Skeletal muscle satellite cell (primary cell): ENCODE data around the gene FA2H.

Experiments used
- H3K27me3 ChIP-seq: 2 replicates; pipeline ENCODE4 v1.7.0; 2013; ENCODE audit warnings: low read length; ENCODE audit not compliant: control insufficient read depth, insufficient read depth
- H3K36me3 ChIP-seq: 2 replicates; pipeline ENCODE4 v1.7.0; 2013; ENCODE audit warnings: mild to moderate bottlenecking, control low read depth, low read length; ENCODE audit not compliant: insufficient read depth
- H3K4me1 ChIP-seq: 2 replicates; pipeline ENCODE4 v1.7.0; 2013; ENCODE audit warnings: low read length; ENCODE audit not compliant: control insufficient read depth, insufficient read depth
- H3K4me2 ChIP-seq: 2 replicates; pipeline ENCODE4 v1.7.0; 2013; ENCODE audit warnings: mild to moderate bottlenecking, low read length
- H3K4me3 ChIP-seq: 2 replicates; pipeline ENCODE4 v1.7.0; 2013; ENCODE audit warnings: low read length
- H3K9ac ChIP-seq: 2 replicates; pipeline ENCODE4 v1.7.0; 2013; ENCODE audit warnings: mild to moderate bottlenecking, low read depth, low read length, moderate library complexity
- H3K9me3 ChIP-seq: replicated peaks from 2 replicates; pipeline ENCODE4 v1.7.0; 2013; ENCODE audit warnings: mild to moderate bottlenecking, control low read depth, low read length

FA2H gene

DNA sequence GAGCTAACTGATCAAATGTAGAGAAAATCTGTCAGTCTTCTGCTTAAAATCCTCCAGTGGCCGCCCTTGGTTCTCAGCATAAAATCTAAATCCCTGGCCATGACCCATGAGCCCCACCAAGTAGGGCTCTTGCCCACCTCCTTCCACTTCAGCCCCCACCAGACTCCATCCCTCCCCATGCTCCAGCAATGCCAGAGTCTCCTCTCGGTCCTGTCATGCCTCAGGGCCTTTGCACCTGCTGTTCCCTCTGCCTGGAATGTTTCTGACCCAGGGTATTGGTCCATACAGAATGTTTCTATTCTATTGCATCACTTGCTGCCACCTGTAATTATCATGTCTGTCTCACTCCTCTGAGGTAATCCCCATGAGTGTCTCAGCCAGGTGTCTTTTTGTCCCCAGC, 22.4 kb downstream of the FA2H start:
- Histone ChIP-seq H3K36me3 (no peaks in the 10 kb centered on the region), H3K4me1 (no peaks in the 10 kb centered on the region), H3K4me3 (no peak overlapping the region), H3K9ac (no peak overlapping the region), H3K9me3 (no peaks in the 10 kb centered on the region), H3K4me2 (no peak overlapping the region), H3K27me3 (peaks cover 65% of the 10 kb centered on the region)

DNA sequence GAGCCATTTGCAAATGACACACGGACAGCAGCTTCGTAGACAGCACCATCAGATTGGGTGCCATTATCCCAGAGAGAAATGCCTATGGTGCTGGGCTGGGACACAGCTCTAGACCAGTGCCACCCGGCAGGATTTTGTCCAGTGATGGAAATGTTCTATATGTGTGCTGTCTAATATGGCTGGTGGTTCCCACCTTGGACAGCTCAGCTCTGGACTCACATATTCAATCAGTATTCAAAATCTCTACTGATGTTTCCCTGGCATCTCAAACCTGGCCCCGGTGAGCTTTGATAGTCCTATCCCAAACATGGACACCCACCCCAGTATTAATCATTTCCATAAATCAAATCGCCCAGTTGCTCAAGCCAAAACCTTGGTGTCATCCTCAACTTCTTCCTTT, 23.0 kb downstream of the FA2H start:
- H3K4me3 ChIP-seq = no peak overlapping the region
- no peaks in the 10 kb centered on the region for H3K36me3 ChIP-seq
- no peaks in the 10 kb centered on the region for H3K9me3 ChIP-seq
- peaks cover 60% of the 10 kb centered on the region for H3K27me3 ChIP-seq
- H3K4me2 ChIP-seq = no peak overlapping the region
- H3K9ac ChIP-seq = no peak overlapping the region
- H3K4me1 ChIP-seq = no peaks in the 10 kb centered on the region

DNA sequence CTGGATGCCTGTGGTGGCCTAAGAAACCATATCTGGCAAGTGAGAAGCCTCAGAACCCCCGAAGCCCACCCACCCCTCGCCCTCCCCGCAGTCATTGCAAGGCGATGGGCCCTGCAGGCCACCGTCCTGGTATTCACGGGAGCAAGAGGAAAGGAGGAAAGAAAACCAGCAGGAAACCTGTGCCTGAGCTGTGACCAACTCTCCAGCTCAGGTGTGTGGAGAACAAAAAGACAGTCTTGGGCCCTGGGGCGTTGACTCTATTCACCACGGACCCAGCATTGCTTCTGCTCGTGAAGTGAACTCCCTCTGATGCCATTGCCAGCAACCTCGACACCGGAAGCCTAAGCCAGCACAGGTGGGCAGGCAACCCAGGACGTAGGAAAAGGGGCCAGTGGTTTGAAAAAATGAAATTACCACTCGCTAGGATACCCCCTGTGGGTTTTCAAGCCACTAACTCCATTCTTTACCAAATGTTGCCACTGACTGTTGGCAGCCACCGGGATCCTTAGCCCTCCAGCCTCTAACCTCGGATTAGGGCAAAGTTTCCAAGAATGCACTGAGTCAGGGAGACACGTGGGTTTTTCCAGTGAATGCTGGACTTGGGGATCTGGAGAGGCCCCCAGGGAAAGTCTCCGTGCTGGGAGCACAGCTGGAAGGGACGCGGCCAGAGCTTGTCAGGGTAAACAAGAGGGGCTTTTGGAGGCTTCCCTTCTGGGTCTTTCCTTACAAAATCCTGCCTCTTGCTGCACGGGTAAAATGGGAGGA, 25.1 kb downstream of the FA2H start:
- Histone ChIP-seq H3K27me3 (peaks cover 46% of the 10 kb centered on the region), H3K9me3 (no peaks in the 10 kb centered on the region), H3K36me3 (no peaks in the 10 kb centered on the region), H3K4me1 (no peaks in the 10 kb centered on the region), H3K4me3 (no peak overlapping the region), H3K9ac (no peak overlapping the region), H3K4me2 (no peak overlapping the region)

DNA sequence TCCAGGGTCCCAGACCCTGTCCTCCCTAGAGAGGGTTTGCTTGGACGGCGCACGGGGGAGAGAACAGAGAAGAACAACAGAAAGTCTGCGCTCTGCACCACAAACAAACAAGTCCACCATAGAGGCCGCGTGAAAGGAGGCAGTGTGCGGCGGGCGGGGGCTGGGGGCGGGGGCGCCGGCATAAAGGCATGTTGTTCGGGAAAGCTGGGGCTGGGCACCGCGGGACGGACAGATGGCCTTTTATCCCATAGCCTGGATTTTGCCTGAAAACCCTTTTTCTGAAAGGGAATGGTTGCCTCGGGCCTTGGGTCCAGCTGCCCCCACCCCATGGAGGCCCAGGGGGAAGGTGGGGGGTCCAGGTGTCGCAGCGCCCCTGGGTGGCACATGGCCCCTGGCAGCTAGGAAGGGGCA, 26.0 kb downstream of the FA2H start:
- H3K4me3 ChIP-seq = no peak overlapping the region
- H3K4me2 ChIP-seq = no peak overlapping the region
- no peak overlapping the region for H3K9ac ChIP-seq
- H3K9me3 ChIP-seq = no peaks in the 10 kb centered on the region
- peaks cover 6% of the 10 kb centered on the region for H3K4me1 ChIP-seq
- H3K36me3 ChIP-seq = no peaks in the 10 kb centered on the region
- peaks cover 46% of the 10 kb centered on the region for H3K27me3 ChIP-seq

DNA sequence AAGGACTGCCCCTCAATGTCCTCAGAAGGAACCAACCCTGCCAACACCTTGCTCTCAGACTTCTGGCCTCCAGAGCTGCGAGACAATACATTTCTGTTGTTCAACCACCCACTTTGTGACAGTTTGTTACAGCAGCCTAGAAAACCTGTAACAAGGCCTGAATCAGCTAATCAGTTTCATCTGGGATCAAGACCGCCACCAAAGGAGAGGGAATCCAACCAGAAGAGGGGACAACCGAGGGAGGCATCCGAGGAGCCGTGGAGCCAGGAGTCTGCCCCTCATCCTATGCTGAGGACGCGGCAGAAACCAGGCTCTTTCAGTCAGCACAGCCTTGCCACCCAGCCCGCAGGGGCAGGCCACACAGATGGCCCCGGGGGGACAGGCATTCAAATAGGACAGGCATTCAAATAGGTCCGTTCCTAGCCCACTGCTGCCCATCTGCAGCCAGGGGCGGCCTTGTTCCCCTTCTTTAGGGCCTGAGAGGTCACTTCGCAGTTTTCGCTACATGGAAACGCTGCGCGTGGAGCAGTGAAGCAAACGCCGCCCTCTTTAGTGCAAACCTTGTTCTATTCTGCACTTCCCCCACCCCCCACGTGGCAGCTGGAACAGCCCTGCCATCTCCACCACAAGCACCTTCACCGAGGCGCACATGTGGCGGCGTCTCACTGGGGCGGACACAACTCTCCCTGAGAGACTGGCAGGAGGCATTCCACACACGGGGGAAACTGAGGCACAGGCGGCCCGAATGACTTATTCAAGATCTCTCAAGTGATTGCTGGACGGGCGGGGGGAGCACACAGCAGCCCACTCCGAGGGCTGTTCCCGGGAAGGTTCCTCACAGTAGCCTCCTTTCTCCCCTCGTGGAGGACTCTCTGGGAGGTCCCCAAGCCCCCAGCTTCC, 26.7 kb downstream of the FA2H start:
- Histone ChIP-seq H3K4me3 (no peak overlapping the region), H3K36me3 (no peaks in the 10 kb centered on the region), H3K9ac (no peak overlapping the region), H3K27me3 (peaks cover 44% of the 10 kb centered on the region), H3K4me2 (no peak overlapping the region), H3K9me3 (no peaks in the 10 kb centered on the region), H3K4me1 (peaks cover 13% of the 10 kb centered on the region)

DNA sequence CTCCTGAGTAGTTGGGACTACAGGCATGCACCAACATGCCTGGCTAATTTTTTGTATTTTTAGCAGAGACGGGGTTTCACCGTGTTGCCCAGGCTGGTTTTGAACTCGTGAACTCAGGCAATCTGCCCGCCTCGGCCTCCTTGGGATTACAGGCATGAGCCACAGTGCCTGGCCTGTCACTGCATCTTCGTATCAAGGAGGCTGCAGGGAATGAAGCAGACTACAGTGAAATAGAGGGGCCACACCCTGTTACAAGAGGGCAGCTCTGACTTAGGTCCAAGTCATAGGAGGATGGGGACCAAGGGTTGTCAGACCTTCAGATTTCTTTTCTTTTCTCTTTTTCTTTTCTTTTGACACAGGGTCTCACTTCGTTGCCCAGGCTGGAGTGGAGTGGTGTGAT, 28.7 kb downstream of the FA2H start:
- H3K36me3 ChIP-seq = no peaks in the 10 kb centered on the region
- no peaks in the 10 kb centered on the region for H3K9me3 ChIP-seq
- H3K4me1 ChIP-seq = peaks cover 19% of the 10 kb centered on the region
- no peak overlapping the region for H3K9ac ChIP-seq
- H3K4me2 ChIP-seq = no peak overlapping the region
- no peak overlapping the region for H3K4me3 ChIP-seq
- H3K27me3 ChIP-seq = peaks cover 27% of the 10 kb centered on the region

DNA sequence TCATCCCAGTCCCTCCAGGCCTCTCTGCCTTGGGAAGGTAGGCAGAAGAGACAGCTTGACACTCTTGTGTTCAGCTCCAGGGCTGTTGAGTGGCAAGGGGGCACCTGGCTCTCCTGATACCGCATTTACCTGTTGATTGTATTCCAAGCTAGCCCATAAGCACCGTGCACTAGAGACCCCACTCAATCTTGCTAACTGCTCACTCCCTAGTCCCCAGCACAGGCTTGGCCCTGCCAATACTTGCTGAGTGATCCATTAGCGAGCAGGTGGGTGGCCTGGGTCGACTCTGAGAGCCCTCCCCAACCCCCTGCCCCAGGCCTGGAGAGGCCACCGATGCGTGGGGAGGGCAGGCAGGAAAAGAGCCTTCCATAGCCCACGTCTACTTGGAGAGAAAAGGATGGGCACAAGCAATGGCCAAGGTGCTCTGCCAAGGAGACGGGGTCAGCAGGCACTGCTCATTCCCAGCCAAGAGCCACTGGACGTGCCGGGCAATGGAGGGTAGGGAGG, 29.5 kb downstream of the FA2H start:
- Histone ChIP-seq H3K4me3 (no peak overlapping the region), H3K9ac (no peak overlapping the region), H3K4me1 (peaks cover 23% of the 10 kb centered on the region), H3K27me3 (peaks cover 21% of the 10 kb centered on the region), H3K36me3 (no peaks in the 10 kb centered on the region), H3K9me3 (no peaks in the 10 kb centered on the region), H3K4me2 (no peak overlapping the region)

DNA sequence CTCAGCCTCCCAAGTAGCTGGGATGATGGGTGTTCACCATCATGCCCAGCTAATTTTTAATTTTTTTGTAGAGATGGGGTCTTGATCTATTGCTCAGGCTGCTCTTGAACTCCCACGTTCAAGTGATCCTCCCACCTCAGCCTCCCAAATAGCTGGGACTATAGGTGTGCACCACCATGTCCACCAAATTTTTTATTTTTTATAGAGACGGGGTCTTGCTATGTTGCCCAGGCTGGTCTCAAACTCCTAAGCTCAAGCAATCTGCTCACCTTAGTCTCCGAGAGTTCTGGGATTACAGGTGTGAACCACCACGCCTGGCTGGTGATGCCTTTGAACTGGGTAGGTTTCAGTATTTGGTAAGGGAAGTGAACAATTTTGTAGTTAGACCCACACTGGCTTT, 30.1 kb downstream of the FA2H start:
- Histone ChIP-seq H3K4me2 (no peak overlapping the region), H3K4me3 (no peak overlapping the region), H3K27me3 (peaks cover 15% of the 10 kb centered on the region), H3K4me1 (peaks cover 23% of the 10 kb centered on the region), H3K36me3 (no peaks in the 10 kb centered on the region), H3K9me3 (no peaks in the 10 kb centered on the region), H3K9ac (no peak overlapping the region)

DNA sequence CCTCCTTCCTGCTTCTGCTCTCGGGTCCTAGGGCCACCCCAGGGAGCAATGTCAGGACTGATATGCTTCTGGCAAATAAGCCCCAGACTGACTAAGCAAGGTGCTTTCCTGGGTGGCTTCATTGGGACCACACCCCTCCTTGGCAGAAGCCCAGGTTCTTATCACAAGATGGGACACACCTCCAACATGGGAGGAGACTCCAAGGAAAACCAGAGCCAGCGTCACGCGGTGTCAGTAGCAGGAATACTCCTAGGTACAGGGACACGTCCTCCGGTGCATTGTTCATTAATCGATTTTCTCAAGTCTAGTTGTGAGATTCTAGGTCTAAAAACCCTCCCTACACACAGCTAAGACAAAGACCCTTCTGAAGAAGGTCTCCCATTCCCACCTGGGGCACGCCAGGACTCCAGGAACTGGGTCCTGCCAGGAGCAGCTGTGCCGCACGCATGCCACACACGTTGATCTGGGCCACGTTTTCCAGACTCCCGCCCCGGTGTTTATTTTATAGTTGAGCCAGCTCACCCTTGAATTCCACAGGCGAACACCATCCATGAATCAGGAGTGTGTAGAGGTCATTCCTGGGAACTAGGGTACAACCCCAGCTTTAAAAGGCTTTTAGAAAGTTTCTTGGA, 30.8 kb downstream of the FA2H start:
- Histone ChIP-seq H3K9ac (no peak overlapping the region), H3K27me3 (peaks cover 9% of the 10 kb centered on the region), H3K4me3 (no peak overlapping the region), H3K36me3 (no peaks in the 10 kb centered on the region), H3K4me2 (peak overlapping the region; percentile 15), H3K4me1 (peaks cover 23% of the 10 kb centered on the region), H3K9me3 (no peaks in the 10 kb centered on the region)

DNA sequence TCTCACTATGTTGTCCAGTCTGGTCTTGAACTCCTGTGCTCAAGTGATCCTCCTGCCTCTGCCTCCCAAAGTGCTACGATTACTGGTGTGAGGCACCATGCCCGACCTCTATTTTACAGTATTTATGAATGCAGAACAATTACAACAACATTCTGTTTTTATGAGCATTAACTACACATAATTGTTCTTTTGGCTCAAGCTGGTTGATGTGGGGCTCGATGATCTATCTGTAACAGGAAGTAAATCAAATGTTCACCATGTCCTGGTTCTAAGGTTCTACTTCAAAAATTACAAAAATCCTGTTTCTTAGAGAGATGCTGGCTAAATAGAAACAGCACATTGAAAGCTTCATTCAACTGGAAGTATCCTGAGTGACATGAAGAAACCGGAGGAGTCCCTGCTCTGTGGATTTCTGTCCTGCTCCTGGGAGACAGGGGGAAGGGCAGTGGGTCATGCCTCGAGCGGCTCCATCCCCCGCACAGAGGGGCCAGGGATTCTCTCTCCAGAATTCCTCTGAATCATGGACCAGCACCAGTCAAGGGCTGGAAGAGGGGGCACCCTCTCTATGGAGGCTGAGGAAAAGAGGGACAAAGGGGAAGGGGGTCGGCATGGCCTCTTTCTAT, 31.5 kb downstream of the FA2H start:
- Histone ChIP-seq H3K4me3 (no peak overlapping the region), H3K27me3 (peaks cover 7% of the 10 kb centered on the region), H3K9me3 (no peaks in the 10 kb centered on the region), H3K4me1 (peaks cover 26% of the 10 kb centered on the region), H3K36me3 (no peaks in the 10 kb centered on the region), H3K4me2 (peak overlapping the region; percentile 15), H3K9ac (no peak overlapping the region)

DNA sequence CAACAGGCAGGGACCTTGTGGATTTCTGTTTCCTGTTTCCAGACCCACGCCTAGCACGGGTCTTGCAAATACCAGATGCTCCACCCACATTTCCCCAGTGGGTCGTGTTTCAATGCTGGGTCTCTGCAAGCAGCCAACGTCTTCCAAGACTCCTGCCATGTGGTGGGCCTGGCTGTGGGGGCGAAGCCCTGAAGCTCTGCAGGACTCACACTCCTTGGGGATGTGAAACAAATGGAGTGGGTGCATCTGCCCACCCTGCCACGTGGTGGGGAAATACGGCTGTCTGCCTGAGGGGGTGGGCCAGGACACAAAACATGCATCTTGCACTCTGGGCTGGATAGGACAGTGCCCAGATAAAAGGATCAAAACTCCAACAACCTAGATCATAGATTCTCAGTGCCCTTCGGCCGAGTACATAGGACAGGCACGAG, 32.6 kb downstream of the FA2H start:
- peaks cover 29% of the 10 kb centered on the region for H3K4me1 ChIP-seq
- H3K36me3 ChIP-seq = no peaks in the 10 kb centered on the region
- no peaks in the 10 kb centered on the region for H3K9me3 ChIP-seq
- H3K27me3 ChIP-seq = peaks cover 5% of the 10 kb centered on the region
- no peak overlapping the region for H3K4me2 ChIP-seq
- H3K4me3 ChIP-seq = no peak overlapping the region
- H3K9ac ChIP-seq = no peak overlapping the region
